Stomach (tissue), 9 donors: ENCODE results near the gene KASH5. TPM values are rescaled to one million over a fixed set of nuclear protein-coding genes. Genes with fewer than 3 reads are reported as not detected.

Source experiments
- DNase-seq, 2 donors: peaks; one replicate each; pipeline versions ENCODE4 v3.0.0 to v3.0.0-alpha.2; 2013 to 2019
- H3K27ac ChIP-seq, 5 donors: fragments of 200-600 bp in 4 of 5; sonication (generic) in 4 of 5; one replicate each; pipeline ENCODE4 v1.5.1; 2013 to 2019; ENCODE audit warnings: mild to moderate bottlenecking in 1 of 5, moderate library complexity in 1 of 5
- H3K27me3 ChIP-seq, 3 donors: fragments of 200-600 bp; sonication (generic); one replicate each; pipeline ENCODE4 v1.5.1; 2017 to 2019; ENCODE audit warnings: mixed run types in 1 of 3
- H3K36me3 ChIP-seq, 4 donors: fragments of 200-600 bp; sonication (generic); 1 replicate in 3 of 4; 2 replicates in 1 of 4; pipeline ENCODE4 v1.5.1; 2016 to 2019
- H3K4me1 ChIP-seq, 4 donors: fragments of 200-600 bp; sonication (generic); one replicate each; pipeline ENCODE4 v1.5.1; 2016 to 2019
- H3K4me3 ChIP-seq, 4 donors: fragments of 200-600 bp; sonication (generic) in 3 of 4; one replicate each; pipeline ENCODE4 v1.5.1; 2016 to 2019; ENCODE audit warnings: mild to moderate bottlenecking in 1 of 4
- H3K9me3 ChIP-seq, 4 donors: fragments of 200-600 bp; sonication (generic); one replicate each; pipeline ENCODE4 v1.5.1; 2016 to 2019
- CTCF ChIP-seq, 7 experiments: fragments of 450-650 bp in 4 of 7; fragments of 200-600 bp in 3 of 7; sonication (generic) in 3 of 7; IDR thresholded peaks; one replicate each; pipeline ENCODE4 v1.5.1; 2016 to 2019; ENCODE audit warnings: antibody characterized with exemption in 7 of 7, control low read depth in 2 of 7, mild to moderate bottlenecking in 1 of 7
- EP300 ChIP-seq: sonication (generic); formaldehyde crosslinking; IDR thresholded peaks from one replicate; pipeline ENCODE4 v1.6.1; 2017; ENCODE audit warnings: antibody characterized with exemption
- POLR2A ChIP-seq, 4 donors: fragments of 450-650 bp; IDR thresholded peaks; one replicate each; pipeline ENCODE4 v1.6.1; 2016; ENCODE audit warnings: antibody characterized with exemption in 4 of 4, control low read depth in 2 of 4, mild to moderate bottlenecking in 1 of 4, moderate library complexity in 1 of 4
- POLR2AphosphoS5 ChIP-seq, 3 donors: sonication (generic); formaldehyde crosslinking; IDR thresholded peaks; one replicate each; pipeline ENCODE4 v1.6.1; 2016; ENCODE audit warnings: antibody characterized with exemption in 3 of 3
- WGBS, 5 donors: extraction: QIAGEN DNeasy Blood & Tissue Kit in 3 of 5; methylation state at CpG; one replicate each; pipeline versions ENCODE4 v1.1.5 to v1.1.7; 2013 to 2018; 5-methylcytosine and 5-hydroxymethylcytosine counted together
- intact Hi-C: fragments of 100-400 bp; cut with DNase I; formaldehyde crosslinking; loops from one replicate; pipeline ENCODE4 v1.15.1; 2023; ENCODE audit warnings: low total_unique reads
- polyA plus RNA-seq, 3 donors: library from polyadenylated mRNA; stranded (reverse); fragments of 200-250 nt; gene quantifications; one replicate each; pipeline ENCODE4 v1.2.3, GENCODE V29; 2013
- total RNA-seq, 5 donors: library from RNA; depleted of rRNA; stranded (reverse); fragments of >200 nt; gene quantifications; one replicate each; pipeline versions ENCODE4 v1.1.0 to v1.2.3, GENCODE V29; 2014 to 2016
- donor health status: healthy with polysubstance abuse.
- donor health status: Bipolar disorder and iron deficiency.
- donor health status: healthy.

Gene KASH5
- total and polyA plus RNA-seq, 8 donors = 0.20 to 0.37 TPM; not detected in 6

DNA sequence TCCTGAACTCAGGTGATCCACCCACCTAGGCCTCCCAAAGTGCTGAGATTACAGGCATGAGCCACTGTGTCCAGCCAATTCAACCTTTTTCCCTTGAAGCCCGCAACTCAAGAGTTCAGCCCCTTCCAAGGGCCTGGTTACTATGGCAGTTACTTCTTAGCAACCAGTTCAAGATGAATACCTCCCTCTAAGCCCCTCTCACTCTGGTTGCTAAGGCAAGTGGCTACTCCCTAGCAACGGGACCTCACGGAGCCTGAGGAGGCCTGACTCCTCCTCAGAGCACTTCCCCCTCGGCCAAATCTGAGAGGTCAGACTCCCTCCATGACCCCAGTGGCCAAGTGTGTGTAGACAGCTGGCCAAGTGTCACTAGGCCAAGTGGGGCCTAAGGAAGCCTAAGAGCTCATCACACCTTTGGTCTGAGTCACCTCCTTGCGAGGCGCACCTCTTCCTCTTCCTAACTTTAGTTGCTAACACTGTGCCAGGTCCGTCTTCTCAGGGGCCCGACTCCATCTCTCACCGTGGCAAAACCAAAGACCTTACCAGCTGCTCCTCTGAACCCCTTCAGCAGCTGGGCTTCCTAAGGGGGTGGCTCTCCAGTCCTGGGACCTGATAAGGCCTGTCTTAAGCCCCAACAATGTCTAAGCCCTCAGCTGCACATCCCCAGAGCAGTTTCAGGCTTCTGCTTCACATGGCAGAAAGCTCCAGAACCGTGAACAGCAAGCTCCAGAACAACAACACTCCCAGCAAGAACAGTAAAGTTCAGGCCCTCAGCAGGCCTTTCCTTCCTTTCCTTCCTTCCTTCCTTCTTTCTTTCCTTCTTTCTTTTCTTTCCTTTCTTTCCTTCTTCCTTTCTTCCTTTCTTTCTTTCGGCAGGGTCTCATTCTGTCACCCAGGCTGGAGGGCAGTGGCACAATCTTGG is 43.3 kb upstream of the KASH5 start:
- H3K27me3 ChIP-seq = no peaks in the 10 kb centered on the region
- intact Hi-C loops = no loop called here
- H3K36me3 ChIP-seq = peaks cover 47 to 91% (median 89%) of the 10 kb centered on the region in 4 donors
- no peak overlapping the region for H3K27ac ChIP-seq
- WGBS, 5 donors = 76 to 88% (median 86%) methylated on average over 11 of the region's 11 CpGs
- H3K9me3 ChIP-seq = no peaks in the 10 kb centered on the region
- no peak for DNase-seq
- peaks cover 14 to 16% (median 15%) of the 10 kb centered on the region in 4 donors for H3K4me1 ChIP-seq
- no peak for TF ChIP-seq EP300
- no peak for TF ChIP-seq CTCF (IDR thresholded peaks at IDR 0.05)
- no peak for TF ChIP-seq POLR2A (IDR thresholded peaks at IDR 0.05)
- TF ChIP-seq POLR2AphosphoS5 (IDR thresholded peaks at IDR 0.05) = no peak
- H3K4me3 ChIP-seq = no peak overlapping the region

DNA sequence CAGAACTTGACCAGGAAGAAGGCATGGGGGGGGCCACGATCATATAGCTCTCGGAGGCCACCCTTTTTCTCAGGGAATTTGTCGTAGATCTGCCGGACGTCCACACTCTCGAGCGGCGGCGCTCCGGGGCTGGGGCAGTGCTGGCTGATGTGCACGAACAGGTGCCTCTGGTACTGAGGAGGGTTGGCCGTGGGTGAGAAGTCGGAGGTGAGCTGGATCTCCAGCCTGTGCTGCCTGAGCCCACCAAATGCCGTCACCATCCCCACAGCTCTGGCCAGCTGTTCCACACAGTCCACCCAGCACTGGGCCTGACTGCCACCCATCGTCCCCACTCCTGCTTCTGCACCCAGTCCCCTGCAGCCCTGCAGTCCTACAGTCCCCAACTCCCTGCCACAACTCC is 40.9 kb upstream of the KASH5 start:
- no peak overlapping the region for H3K4me3 ChIP-seq
- intact Hi-C loops = no loop called here
- no peaks in the 10 kb centered on the region for H3K4me1 ChIP-seq
- H3K36me3 ChIP-seq = peaks cover 42 to 100% (median 100%) of the 10 kb centered on the region in 4 donors
- no peak for DNase-seq
- no peaks in the 10 kb centered on the region for H3K9me3 ChIP-seq
- no peaks in the 10 kb centered on the region for H3K27me3 ChIP-seq
- TF ChIP-seq POLR2AphosphoS5 (IDR thresholded peaks at IDR 0.05) = no peak
- no peak for TF ChIP-seq CTCF (IDR thresholded peaks at IDR 0.05)
- no peak for TF ChIP-seq EP300
- no peak overlapping the region for H3K27ac ChIP-seq
- 95 to 98% (median 96%) methylated on average over 13 to 15 of the region's 15 CpGs for WGBS, 5 donors

DNA sequence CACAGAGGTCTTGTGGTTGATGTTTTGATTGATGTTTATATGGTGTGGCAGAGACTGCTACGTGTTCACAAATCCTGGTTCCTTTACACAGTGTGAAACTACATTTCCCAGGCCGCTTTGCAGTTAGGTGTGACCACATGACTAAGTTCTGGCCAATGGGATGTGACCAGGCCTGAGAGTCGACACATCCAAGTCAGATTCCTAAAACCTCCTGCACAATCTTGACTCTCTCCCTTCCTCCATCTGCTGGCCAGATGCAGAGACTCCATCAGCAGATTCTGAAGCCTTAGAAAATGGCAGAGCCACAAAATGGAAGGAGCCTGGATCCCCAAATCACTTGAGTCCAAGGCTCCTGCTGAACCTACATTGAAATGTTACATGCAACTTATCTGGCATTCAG is 40.2 kb upstream of the KASH5 start:
- Histone ChIP-seq H3K36me3 (peaks cover 35 to 100% (median 100%) of the 10 kb centered on the region in 4 donors), H3K9me3 (no peaks in the 10 kb centered on the region), H3K4me3 (no peak overlapping the region), H3K27me3 (no peaks in the 10 kb centered on the region), H3K4me1 (no peaks in the 10 kb centered on the region), H3K27ac (no peak overlapping the region)
- TF ChIP-seq EP300 (no peak), POLR2A (IDR thresholded peaks at IDR 0.05) (no peak), POLR2AphosphoS5 (IDR thresholded peaks at IDR 0.05) (no peak), CTCF (IDR thresholded peaks at IDR 0.05) (no peak)
- intact Hi-C loops = no loop called here
- WGBS, 5 donors = 60 to 72% (median 65%) methylated on average over 3 of the region's 3 CpGs
- peak in 1 of 2 donors; percentile 70 for DNase-seq

DNA sequence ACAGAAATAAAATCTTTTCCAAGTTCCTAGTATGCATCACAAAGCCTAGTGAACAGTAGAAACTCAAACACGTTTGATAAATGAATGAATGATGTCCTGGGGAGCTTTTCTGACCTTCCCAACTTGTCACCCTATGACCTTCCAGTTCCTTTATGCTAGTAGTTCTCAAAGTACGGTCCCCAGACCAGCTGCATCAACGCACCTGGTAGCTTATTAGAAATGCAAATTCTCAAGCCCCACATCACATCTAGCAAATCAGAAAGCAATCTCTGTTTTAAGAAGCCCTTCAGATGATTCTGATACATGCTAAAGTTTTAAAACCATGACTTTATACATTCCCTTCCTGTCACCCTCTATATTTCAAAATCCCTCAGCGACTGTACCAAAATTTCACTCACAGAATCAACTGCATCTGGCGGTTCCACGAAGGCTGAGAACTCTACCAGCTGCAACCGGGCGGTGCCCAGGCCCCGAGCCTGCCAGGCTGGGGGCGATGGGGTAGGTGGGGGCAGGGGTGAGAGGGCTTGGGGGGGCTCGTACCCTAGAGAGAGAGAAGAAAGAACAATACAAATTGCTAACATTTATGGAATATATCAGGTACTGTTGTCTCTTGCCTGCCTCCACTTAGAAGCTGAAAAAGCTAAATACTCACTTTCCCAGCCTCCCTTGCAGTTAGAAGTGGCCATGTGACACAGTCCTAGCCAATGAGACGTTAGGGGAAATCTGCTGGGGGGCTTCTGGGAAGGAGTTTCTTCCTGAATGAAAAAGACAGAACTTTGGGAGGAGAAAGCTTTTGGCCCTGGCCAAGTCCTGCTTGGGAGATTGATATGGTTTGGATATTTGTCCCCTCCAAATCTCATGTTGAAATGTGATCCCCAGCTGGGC is 39.5 kb upstream of the KASH5 start:
- intact Hi-C loops = no loop called here
- TF ChIP-seq POLR2A (IDR thresholded peaks at IDR 0.05) = no peak
- TF ChIP-seq EP300 = no peak
- no peak for TF ChIP-seq POLR2AphosphoS5 (IDR thresholded peaks at IDR 0.05)
- TF ChIP-seq CTCF (IDR thresholded peaks at IDR 0.05) = no peak
- Histone ChIP-seq H3K27me3 (no peaks in the 10 kb centered on the region), H3K4me1 (no peaks in the 10 kb centered on the region), H3K36me3 (peaks cover 28 to 100% (median 100%) of the 10 kb centered on the region in 4 donors), H3K9me3 (no peaks in the 10 kb centered on the region), H3K27ac (no peak overlapping the region), H3K4me3 (no peak overlapping the region)
- DNase-seq = no peak
- WGBS, 5 donors = 89 to 94% (median 92%) methylated on average over 12 of the region's 12 CpGs
